OCI-LY1 (cell line): ENCODE measurements around the gene ENPEP.

ENCODE experiments used
- CTCF ChIP-seq: fragments of 200-600 bp; sonication (generic), shearing (Covaris generic); IDR thresholded peaks from 2 replicates; pipeline ENCODE4 v1.5.1; 2017; ENCODE audit warnings: mild to moderate bottlenecking, antibody characterized with exemption, low read length, moderate library complexity, mixed read lengths
- EZH2 ChIP-seq: fragments of 200-600 bp; sonication (generic), shearing (Covaris generic); IDR thresholded peaks from 2 replicates; pipeline ENCODE4 v1.8.0; 2017; ENCODE audit warnings: borderline replicate concordance, mixed run types, mild to moderate bottlenecking, antibody characterized with exemption, low read length, moderate library complexity, mixed read lengths

GRCh38 chr4:110589297-110589696 lies 113.3 kb downstream of the ENPEP start:
- TF ChIP-seq CTCF: peak; percentile 36
- no peak for TF ChIP-seq EZH2
